ENCODE results near the gene ACTL10.
A peak's percentile ranks its signal among the peaks of the same experiment; 100 is the strongest.
"Not testable (repeated sequence)": the region's sequence is repeated elsewhere in the genome, so short reads cannot be mapped to it uniquely, and the experiment has no call there.

The ACTL10 gene

DNA sequence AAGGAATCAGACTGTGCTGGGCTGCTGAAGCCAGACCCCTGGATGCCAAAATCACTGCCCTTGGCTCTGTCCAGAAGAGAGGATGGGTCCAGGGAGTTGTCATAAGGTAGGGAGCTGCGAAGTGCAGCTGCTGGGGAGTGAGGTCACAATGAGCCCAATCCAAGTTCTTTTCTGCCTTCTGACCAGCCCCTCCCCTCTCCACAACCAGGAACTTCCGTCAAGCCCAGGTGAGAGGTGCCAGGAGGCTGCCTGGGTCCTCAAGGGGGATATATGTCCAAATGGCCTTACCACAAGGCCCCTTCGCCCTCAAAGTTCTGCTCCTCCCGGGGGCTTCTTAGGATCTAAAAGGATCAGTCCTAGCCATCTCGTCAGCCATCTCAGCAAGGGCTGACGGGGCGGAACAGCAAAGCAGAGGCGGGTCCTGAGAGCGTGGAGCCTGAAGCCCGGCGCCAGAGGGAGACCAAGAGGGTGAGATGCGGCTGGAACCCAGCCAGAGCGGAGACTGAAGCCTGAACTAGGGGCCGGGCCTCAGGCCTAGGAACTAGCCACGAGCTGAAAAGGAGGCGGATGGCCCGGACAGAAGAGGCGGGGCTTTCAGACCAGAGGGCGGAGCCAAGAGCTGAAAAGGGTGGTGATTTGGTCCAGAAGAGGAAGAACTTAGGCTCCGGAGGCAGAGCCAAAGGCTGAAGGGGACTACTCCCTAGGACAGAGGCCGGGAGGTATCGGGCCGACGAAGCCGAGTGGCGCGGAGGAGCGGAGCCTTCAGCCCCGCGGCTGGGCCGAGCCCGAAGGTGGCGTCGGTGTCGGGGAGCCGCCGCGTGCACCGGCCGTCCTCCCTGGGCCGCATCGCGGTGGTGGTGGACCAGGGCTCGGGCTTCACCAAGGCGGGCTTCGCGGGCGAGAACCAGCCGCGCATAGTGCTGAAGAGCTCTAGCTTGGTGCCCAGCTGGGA is at the start of gene ACTL10:
TSS of gene ACTL10 (plus strand) at position 651 of the 952 bp plus-strand sequence. CDS start 555 bp downstream, outside the sequence.
- DNase-seq, result peak; percentile 98

GRCh38 chr20:33621717-33622400 is 44.9 kb upstream of the ACTL10 start:
- no peak for DNase-seq

GRCh38 chr20:33622705-33623365 is 43.9 kb upstream of the ACTL10 start:
- no peak for DNase-seq

- no peak for DNase-seq
Observed at GRCh38 chr20:33624399-33624798, 42.3 kb upstream of the ACTL10 start.

GRCh38 chr20:33626190-33626589 is 40.6 kb upstream of the ACTL10 start:
- no peak for DNase-seq

- no peak for DNase-seq
Observed at GRCh38 chr20:33627577-33628216, 39.0 kb upstream of the ACTL10 start.

DNA sequence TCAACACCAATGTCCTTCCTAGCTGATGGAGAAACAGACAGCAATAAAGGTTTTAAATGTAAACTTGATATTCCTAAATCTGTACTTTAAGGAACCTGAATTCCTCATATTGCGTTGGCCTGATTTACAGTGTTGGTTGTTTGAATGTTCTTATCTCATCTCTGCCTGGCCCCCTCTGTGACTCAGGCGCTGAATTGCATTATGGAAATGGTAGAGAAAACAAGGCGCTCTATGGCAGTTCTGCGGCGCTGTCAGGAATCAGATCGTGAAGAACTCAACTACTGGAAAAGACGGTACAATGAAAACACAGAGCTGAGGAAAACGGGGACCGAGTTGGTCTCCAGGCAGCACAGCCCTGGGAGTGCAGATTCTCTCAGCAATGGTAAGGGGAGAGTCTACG is 37.2 kb upstream of the ACTL10 start:
- no peak for DNase-seq

DNA sequence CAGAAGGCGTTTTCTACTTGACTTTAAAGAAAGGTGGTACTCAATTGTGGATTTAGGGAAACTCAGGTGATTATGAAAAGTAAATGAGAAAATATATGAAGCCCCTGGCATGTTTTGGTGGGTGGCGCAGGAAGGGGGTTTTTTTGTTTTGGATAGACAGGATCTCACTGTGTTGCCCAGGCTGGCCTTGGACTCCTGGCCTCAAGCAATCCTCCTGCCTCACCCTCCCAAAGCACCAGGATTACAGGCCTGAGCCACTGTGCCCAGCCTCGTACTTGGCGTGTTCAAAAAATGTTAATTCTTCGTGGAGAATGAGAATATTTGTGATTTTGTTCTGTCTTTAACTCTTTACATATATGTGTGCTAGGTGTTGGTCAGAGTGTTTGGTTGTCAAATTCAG is 36.8 kb upstream of the ACTL10 start:
- no peak for DNase-seq

- DNase-seq, result peak in 1 of 2 donors; percentile 3
Observed at GRCh38 chr20:33630507-33630906, 36.2 kb upstream of the ACTL10 start.

DNA sequence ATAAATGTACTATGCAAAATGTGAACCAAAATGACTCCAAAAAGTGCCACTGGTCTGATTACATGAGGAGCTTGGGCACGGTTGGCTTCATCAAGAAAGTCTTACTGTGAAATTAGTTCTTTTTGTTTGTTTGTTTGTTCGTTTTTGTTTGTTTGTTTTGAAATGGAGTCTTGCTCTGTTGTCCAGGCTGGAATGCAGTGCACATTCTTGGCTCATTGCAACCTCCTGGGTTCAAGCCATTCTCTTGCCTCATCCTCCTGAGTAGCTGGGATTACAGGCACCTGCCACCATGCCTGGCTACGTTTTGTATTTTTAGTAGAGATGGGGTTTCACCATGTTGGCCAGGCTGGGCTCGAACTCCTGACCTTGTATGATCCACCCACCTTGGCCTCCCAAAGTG is 34.8 kb upstream of the ACTL10 start:
- not testable (repeated sequence) for DNase-seq

DNA sequence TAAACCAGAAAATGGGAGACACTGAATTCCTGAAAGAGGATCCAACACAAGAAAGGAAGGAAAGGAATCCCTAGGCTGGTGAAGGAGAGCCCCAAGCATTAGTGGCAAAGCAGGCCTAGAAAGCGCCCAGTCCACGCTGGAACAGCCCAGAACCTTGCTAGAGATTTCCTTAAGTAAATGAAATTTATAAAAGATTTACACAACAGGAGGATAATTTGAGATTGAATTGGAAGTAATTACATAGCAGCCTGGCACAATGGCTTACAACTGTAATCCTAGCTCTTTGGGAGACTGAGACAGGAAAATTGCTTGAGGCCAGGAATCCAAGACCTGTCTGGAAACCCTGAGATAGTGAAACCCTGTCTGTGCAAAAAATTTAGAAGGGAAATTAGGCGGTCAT is 31.4 kb upstream of the ACTL10 start:
- no peak for DNase-seq

DNA sequence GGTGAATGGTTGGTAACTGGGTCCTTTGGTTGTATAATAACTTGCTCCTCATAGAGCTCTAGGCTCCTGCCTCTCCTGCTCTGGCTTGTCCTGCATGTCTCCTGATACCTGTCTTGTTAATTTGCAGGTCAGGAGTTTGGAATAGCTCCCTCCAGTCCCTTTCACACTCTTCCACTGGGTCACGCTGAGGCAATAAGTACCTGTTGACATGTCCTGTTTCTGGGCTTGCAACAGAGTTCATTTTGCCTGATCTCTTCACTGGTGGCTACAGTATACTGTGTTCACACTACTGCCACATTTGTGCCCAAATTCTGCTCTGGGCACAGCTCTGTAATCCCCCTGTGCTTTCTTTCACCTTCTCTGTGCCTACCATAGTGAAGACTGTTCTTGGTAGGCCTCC is 30.0 kb upstream of the ACTL10 start:
- no peak for DNase-seq

GRCh38 chr20:33640287-33640686 is 26.5 kb upstream of the ACTL10 start:
- no peak for DNase-seq

DNA sequence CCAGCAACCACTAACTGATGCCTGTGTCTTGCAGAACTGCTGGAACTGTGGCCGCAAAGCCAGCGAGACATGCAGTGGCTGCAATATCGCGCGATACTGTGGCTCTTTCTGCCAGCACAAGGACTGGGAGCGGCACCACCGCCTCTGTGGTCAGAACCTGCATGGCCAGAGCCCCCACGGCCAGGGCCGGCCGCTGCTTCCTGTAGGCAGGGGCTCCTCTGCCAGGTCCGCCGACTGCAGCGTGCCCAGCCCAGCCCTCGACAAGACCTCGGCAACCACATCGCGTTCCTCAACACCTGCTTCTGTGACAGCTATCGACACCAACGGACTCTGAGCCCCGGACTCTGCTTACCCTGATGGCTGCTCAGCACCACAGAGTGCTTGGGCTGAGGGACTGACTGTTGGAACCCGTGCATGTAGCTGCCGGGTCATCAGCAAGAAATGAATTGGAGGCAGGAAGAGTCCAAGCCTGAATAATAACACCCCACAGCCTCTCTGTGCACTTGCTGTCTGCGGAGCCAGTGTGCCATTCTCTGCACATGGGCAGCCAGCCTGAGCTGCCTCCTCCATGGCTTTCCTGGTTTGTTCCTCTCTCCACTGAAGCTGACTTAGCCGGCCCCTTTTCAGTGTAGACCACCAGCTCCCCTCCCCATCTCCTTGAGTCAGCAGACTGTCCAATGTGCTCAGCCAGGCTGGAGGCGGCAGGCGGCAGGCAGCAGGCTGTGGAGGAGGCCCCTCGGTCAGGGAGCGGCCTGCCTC is 22.3 kb upstream of the ACTL10 start:
- no peak for DNase-seq

GRCh38 chr20:33645072-33645358 is 21.7 kb upstream of the ACTL10 start:
- no peak for DNase-seq

DNA sequence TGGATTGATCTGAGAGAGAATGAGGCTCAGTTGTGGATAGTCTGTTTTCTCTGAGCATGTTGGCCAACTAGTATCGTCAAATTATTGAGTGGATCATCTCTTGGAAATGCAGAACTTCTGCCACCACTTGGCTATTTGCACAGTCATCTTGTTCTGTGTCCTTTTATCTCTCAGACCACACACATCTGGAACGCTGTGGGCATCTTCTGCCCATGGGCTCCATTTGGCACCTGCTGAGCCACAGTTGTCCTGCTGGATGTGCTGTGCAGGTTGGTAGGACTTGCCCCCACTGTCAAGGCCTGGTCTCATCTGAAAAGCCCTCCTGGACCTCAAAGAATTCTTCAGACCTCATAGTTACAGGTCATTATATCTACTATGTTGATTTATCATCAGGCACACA is 21.3 kb upstream of the ACTL10 start:
- DNase-seq, result no peak

DNA sequence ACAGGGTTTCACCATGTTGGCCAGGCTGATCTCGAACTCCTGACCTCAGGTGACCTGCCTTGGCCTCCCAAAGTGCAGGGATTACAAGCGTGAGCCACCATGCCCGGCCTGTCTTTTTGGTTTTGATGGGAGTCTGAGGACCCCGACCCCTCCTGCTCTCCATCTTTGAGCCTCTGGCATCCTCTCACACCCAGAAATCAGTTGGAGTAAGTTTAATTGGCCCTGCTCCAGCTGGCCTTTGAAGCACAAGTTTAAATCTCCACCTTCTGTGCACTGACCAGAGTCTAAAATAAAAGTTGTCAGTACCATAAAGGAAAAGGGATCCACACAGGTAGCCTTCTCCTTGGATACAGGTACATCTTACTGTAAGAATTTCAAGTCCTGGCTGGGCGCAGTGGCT is 20.6 kb upstream of the ACTL10 start:
- DNase-seq, result no peak

- DNase-seq, result not testable (repeated sequence)
Observed at GRCh38 chr20:33646959-33647602, 19.7 kb upstream of the ACTL10 start.

GRCh38 chr20:33647603-33648395 is 18.9 kb upstream of the ACTL10 start:
- DNase-seq, result no peak

DNA sequence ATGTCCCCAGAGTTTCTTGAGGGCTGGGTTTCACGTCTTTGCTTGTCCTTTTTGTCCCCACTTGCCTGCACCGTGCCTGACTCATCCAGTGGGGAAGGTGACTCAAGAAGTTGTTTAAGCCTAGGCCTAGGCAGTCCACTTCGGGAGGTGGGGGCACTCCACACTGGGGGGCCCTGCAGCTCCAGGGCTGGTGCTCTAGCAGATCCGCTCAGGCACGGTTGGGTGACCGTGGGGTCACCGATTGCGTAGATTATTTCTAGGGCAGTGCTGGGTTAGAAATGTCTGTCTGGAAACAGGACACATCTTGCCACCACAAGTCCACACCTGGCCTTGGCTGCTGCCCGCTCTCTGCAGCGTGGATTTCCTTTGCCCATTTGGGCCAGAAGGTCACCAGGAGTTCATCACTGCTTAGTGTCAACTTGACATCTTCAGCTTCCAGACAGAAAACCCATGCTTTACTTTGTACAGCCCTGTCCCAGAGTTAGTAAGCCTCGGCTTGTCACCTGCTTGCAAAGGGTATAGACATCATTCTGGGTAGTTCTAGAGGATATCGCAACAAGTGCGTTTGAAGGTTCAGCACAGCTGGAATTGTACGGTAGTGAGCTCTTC is 18.2 kb upstream of the ACTL10 start:
- no peak for DNase-seq
